Stimulated activated CD4-positive, alpha-beta T cell treated with anti-CD3 and anti-CD28 coated beads, Interleukin-15, amount 100 ng/mL, for 1 hour (primary cell): ENCODE results near the gene UPK3BL2.
"Not testable (repeated sequence)": the region's sequence is repeated elsewhere in the genome, so short reads cannot be mapped to it uniquely, and the experiment has no call there.

Source experiments
- DNase-seq, 2 donors: peaks; one replicate each; pipeline ENCODE4 v3.0.0-alpha.2; 2020; ENCODE audit warnings: low read depth in 1 of 2, low spot score in 1 of 2

The UPK3BL2 gene

GRCh38 chr7:102531583-102531982, 11.9 kb downstream of the UPK3BL2 start:
- DNase-seq = not testable (repeated sequence)

GRCh38 chr7:102527822-102528793, 15.4 kb downstream of the UPK3BL2 start:
- DNase-seq = not testable (repeated sequence)

GRCh38 chr7:102527182-102527581, 16.3 kb downstream of the UPK3BL2 start:
- not testable (repeated sequence) for DNase-seq

GRCh38 chr7:102524803-102525202, 18.7 kb downstream of the UPK3BL2 start:
- not testable (repeated sequence) for DNase-seq

GRCh38 chr7:102520797-102521196, 22.7 kb downstream of the UPK3BL2 start:
- DNase-seq = not testable (repeated sequence)

- not testable (repeated sequence) for DNase-seq
Observed at GRCh38 chr7:102517550-102518147, 25.8 kb downstream of the UPK3BL2 start, which contains the start of gene RASA4B. Gene RASA4B (minus strand): TSS chr7:102517777. CDS start chr7:102517710, 67 bp downstream.

GRCh38 chr7:102516951-102517350, 26.5 kb downstream of the UPK3BL2 start:
- not testable (repeated sequence) for DNase-seq

GRCh38 chr7:102515889-102516288, 27.6 kb downstream of the UPK3BL2 start:
- DNase-seq = not testable (repeated sequence)

- not testable (repeated sequence) for DNase-seq
Observed at GRCh38 chr7:102514881-102515721, 28.4 kb downstream of the UPK3BL2 start.

GRCh38 chr7:102512642-102513221, 30.8 kb downstream of the UPK3BL2 start:
- DNase-seq = not testable (repeated sequence)

- DNase-seq = not testable (repeated sequence)
Observed at GRCh38 chr7:102511860-102512522, 31.5 kb downstream of the UPK3BL2 start.

GRCh38 chr7:102510575-102510974, 32.9 kb downstream of the UPK3BL2 start:
- not testable (repeated sequence) for DNase-seq

- not testable (repeated sequence) for DNase-seq
Observed at GRCh38 chr7:102507410-102508088, 35.9 kb downstream of the UPK3BL2 start.

GRCh38 chr7:102505298-102506185, 38.0 kb downstream of the UPK3BL2 start:
- not testable (repeated sequence) for DNase-seq

- DNase-seq = not testable (repeated sequence)
Observed at GRCh38 chr7:102503141-102503540, 40.4 kb downstream of the UPK3BL2 start.

- not testable (repeated sequence) for DNase-seq
Observed at GRCh38 chr7:102498321-102498720, 45.2 kb downstream of the UPK3BL2 start.

- DNase-seq = not testable (repeated sequence)
Observed at GRCh38 chr7:102497308-102497707, 46.2 kb downstream of the UPK3BL2 start.

- not testable (repeated sequence) for DNase-seq
Observed at GRCh38 chr7:102496861-102497260, 46.6 kb downstream of the UPK3BL2 start.
